Measurements from ENCODE around the gene MARK3. TPM values are rescaled to one million over a fixed set of nuclear protein-coding genes. Genes with fewer than 3 reads are reported as not detected.

Gene MARK3
- total and polyA plus RNA-seq, 2 of the 13 experiments (the other 11 are each of a cell fraction or from before 2014, with no cell fraction given), result 47.7 to 56.6 TPM

GRCh38 chr14:103508521-103509329, 123.5 kb downstream of the MARK3 start (continued):
- TF ChIP-seq ZBTB40 (IDR thresholded peaks at IDR 0.05), result no peak
- no peak for TF ChIP-seq ZBTB40 (CRISPR knock-in tag; IDR thresholded peaks at IDR 0.05)
- TF ChIP-seq ZNF530 (CRISPR knock-in tag; IDR thresholded peaks at IDR 0.05; ENCODE audit: low read depth), result no peak
- TF ChIP-seq NR2F1 (CRISPR knock-in tag; IDR thresholded peaks at IDR 0.05), result peak in 1 of 2 experiments; percentile 33; a peak in 2 of 4 replicates
- TF ChIP-seq KLF13 (CRISPR knock-in tag; IDR thresholded peaks at IDR 0.05), result no peak
- TF ChIP-seq ZNF225 (CRISPR knock-in tag; IDR thresholded peaks at IDR 0.05), result no peak
- no peak for TF ChIP-seq ZBTB1 (CRISPR knock-in tag; IDR thresholded peaks at IDR 0.05; ENCODE audit: borderline replicate concordance)
- no peak for TF ChIP-seq ZNF609 (CRISPR knock-in tag; IDR thresholded peaks at IDR 0.05; ENCODE audit: borderline replicate concordance)
- TF ChIP-seq PHF20 (CRISPR knock-in tag; IDR thresholded peaks at IDR 0.05), result no peak
- TF ChIP-seq RARA (CRISPR knock-in tag; IDR thresholded peaks at IDR 0.05), result peak; percentile 19; the same call in 1 of the 2 replicates
- no peak for TF ChIP-seq PBX2 (CRISPR knock-in tag; IDR thresholded peaks at IDR 0.05)
- no peak for TF ChIP-seq ELK4 (CRISPR knock-in tag; IDR thresholded peaks at IDR 0.05; ENCODE audit: borderline replicate concordance)
